ENCODE data around the gene PLA2G12B. TPM values are rescaled to one million over a fixed set of nuclear protein-coding genes. Genes with fewer than 3 reads are reported as not detected.

The PLA2G12B gene
- total RNA-seq, 1 donor from 2014 or later: not detected

DNA sequence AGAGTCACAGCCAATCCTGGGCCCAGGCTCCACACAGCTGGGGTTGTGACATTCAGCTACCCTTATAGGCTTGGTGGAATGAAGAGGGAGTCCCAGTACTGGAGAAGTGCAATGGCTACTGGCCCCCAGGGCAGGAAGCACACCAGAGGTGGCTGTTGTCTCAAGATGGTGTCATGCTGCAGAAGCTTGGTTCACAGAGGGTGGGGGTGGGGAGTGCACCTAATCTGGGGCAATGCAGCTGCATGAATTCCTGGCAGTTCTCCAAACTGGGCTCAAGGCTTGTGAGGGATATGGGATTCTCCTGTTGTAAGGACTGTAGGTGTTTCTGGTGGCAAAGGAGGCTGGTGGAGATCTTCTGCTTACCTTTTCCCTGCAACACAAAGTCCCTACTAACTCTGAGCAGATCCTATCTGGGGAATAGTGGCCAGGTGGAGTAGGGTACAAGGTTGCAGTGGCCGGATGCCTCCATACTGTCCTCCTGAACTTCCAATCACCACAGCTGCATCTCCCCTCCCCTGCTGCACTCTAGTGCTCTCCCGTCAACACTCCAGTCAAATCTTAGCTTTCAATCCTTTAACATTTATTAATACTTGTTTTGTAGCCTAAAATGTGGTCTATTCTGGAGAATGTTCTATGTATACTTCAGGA, 27.4 kb upstream of the PLA2G12B start:
- H3K9me3 Mint-ChIP-seq (ENCODE audit: unreplicated experiment): peaks cover 38% of the 10 kb centered on the region
- no peaks in the 10 kb centered on the region for H3K4me1 Mint-ChIP-seq (ENCODE audit: unreplicated experiment)
- H3K36me3 Mint-ChIP-seq (ENCODE audit: unreplicated experiment): peaks cover 4% of the 10 kb centered on the region
- no peak overlapping the region for H3K4me3 Mint-ChIP-seq (ENCODE audit: unreplicated experiment)
- TF ChIP-seq, protein P1, sequence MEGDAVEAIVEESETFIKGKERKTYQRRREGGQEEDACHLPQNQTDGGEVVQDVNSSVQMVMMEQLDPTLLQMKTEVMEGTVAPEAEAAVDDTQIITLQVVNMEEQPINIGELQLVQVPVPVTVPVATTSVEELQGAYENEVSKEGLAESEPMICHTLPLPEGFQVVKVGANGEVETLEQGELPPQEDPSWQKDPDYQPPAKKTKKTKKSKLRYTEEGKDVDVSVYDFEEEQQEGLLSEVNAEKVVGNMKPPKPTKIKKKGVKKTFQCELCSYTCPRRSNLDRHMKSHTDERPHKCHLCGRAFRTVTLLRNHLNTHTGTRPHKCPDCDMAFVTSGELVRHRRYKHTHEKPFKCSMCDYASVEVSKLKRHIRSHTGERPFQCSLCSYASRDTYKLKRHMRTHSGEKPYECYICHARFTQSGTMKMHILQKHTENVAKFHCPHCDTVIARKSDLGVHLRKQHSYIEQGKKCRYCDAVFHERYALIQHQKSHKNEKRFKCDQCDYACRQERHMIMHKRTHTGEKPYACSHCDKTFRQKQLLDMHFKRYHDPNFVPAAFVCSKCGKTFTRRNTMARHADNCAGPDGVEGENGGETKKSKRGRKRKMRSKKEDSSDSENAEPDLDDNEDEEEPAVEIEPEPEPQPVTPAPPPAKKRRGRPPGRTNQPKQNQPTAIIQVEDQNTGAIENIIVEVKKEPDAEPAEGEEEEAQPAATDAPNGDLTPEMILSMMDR (IDR thresholded peaks at IDR 0.05): no peak
- DNase-seq (ENCODE audit: extremely low spot score, unreplicated experiment): no peak
- no peak overlapping the region for H3K27ac Mint-ChIP-seq (ENCODE audit: unreplicated experiment)
- H3K27me3 Mint-ChIP-seq (ENCODE audit: unreplicated experiment): no peaks in the 10 kb centered on the region

GRCh38 chr10:72981028-72981881, 26.6 kb upstream of the PLA2G12B start:
- no peak overlapping the region for H3K4me3 Mint-ChIP-seq (ENCODE audit: unreplicated experiment)
- no peak overlapping the region for H3K27ac Mint-ChIP-seq (ENCODE audit: unreplicated experiment)
- peaks cover 39% of the 10 kb centered on the region for H3K9me3 Mint-ChIP-seq (ENCODE audit: unreplicated experiment)
- TF ChIP-seq, protein P1 (IDR thresholded peaks at IDR 0.05): no peak
- DNase-seq (ENCODE audit: extremely low spot score, unreplicated experiment): no peak
- no peaks in the 10 kb centered on the region for H3K27me3 Mint-ChIP-seq (ENCODE audit: unreplicated experiment)
- no peaks in the 10 kb centered on the region for H3K4me1 Mint-ChIP-seq (ENCODE audit: unreplicated experiment)
- H3K36me3 Mint-ChIP-seq (ENCODE audit: unreplicated experiment): peaks cover 4% of the 10 kb centered on the region

DNA sequence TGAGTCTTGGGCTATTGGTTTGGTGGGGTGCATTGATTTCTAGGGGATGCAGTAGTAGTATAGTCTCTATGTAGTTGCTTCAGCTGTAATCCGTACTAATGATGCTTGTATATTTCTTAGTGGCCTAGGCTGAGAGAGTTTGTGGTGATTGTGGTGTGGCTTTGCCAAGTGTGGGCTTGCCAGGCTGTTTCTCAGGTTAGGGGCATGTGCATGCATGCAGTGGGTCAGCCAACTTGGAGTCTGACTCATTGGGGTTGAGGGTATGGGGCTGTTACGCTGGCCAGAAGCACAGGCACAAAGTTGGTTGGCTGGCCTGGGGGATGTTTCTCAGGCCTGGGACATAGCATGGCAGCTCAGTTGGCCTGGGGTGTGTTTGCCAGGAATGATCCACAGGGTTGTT, 25.7 kb upstream of the PLA2G12B start:
- Mint-ChIP-seq H3K27me3 (ENCODE audit: unreplicated experiment) (no peaks in the 10 kb centered on the region), H3K4me3 (ENCODE audit: unreplicated experiment) (no peak overlapping the region), H3K9me3 (ENCODE audit: unreplicated experiment) (peaks cover 39% of the 10 kb centered on the region), H3K36me3 (ENCODE audit: unreplicated experiment) (peaks cover 4% of the 10 kb centered on the region), H3K27ac (ENCODE audit: unreplicated experiment) (no peak overlapping the region), H3K4me1 (ENCODE audit: unreplicated experiment) (no peaks in the 10 kb centered on the region)
- DNase-seq (ENCODE audit: extremely low spot score, unreplicated experiment): no peak
- TF ChIP-seq, protein P1 (IDR thresholded peaks at IDR 0.05): no peak

DNA sequence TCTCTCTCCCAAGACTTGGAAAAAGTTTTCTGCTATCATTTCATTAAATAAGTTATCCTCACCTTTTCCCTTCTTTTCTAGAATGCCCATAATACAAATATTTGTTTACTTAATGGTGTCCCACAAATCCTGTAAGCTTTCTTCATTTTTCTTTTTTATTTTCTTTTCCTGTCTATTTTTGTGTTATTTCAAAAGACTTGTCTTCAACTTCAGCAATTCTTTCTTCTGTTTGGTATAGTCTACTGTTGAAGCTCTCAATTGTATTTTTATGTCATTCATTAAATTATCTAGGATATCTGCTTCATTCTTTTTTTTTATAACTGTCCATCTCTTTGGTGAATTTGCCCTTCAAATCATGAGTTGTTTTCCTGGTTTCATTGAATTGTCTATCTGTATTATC, 25.1 kb upstream of the PLA2G12B start:
- TF ChIP-seq, protein P1 (IDR thresholded peaks at IDR 0.05): no peak
- Mint-ChIP-seq H3K4me3 (ENCODE audit: unreplicated experiment) (no peak overlapping the region), H3K27me3 (ENCODE audit: unreplicated experiment) (no peaks in the 10 kb centered on the region), H3K9me3 (ENCODE audit: unreplicated experiment) (peaks cover 43% of the 10 kb centered on the region), H3K4me1 (ENCODE audit: unreplicated experiment) (no peaks in the 10 kb centered on the region), H3K36me3 (ENCODE audit: unreplicated experiment) (peaks cover 4% of the 10 kb centered on the region), H3K27ac (ENCODE audit: unreplicated experiment) (no peak overlapping the region)
- DNase-seq (ENCODE audit: extremely low spot score, unreplicated experiment): no peak

DNA sequence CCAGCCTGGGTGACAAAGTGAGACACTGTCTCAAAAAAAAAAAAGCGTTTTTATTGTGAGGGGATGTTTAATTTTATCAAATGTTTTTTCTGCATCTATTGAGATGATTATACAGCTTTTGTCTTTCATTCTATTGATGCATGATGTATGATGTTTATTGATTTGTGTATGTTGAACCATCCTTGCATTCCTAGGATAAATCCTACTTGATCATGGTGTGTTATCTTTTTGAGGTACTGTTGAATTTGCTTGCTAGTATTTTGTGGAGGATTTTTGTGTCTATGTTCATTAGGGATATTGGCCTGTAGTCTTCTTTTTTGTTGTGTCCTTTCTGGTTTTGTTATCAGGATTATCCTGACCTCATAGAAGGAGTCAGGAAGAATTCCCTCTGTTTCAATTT, 22.3 kb upstream of the PLA2G12B start:
- Mint-ChIP-seq H3K27ac (ENCODE audit: unreplicated experiment) (no peak overlapping the region), H3K4me3 (ENCODE audit: unreplicated experiment) (no peak overlapping the region), H3K9me3 (ENCODE audit: unreplicated experiment) (peaks cover 39% of the 10 kb centered on the region), H3K36me3 (ENCODE audit: unreplicated experiment) (peaks cover 3% of the 10 kb centered on the region), H3K4me1 (ENCODE audit: unreplicated experiment) (no peaks in the 10 kb centered on the region), H3K27me3 (ENCODE audit: unreplicated experiment) (peaks cover 4% of the 10 kb centered on the region)
- TF ChIP-seq, protein P1 (IDR thresholded peaks at IDR 0.05): no peak
- no peak for DNase-seq (ENCODE audit: extremely low spot score, unreplicated experiment)

Data from osteocyte (in vitro differentiated cells).